Breast epithelium (tissue), 3 donors: ENCODE results near the gene KCND3.

Experiments used
- POLR2AphosphoS5 ChIP-seq, 3 donors: sonication (generic); formaldehyde crosslinking; IDR thresholded peaks; one replicate each; pipeline ENCODE4 v1.6.1; 2017; ENCODE audit warnings: antibody characterized with exemption in 3 of 3
- TF ChIP-seq, protein P1 (sequence below), 3 donors: fragments of 450-650 bp; IDR thresholded peaks; one replicate each; pipeline ENCODE4 v1.5.1; 2016 to 2017; ENCODE audit warnings: antibody characterized with exemption in 3 of 3, mild to moderate bottlenecking in 3 of 3, moderate library complexity in 3 of 3

DNA sequence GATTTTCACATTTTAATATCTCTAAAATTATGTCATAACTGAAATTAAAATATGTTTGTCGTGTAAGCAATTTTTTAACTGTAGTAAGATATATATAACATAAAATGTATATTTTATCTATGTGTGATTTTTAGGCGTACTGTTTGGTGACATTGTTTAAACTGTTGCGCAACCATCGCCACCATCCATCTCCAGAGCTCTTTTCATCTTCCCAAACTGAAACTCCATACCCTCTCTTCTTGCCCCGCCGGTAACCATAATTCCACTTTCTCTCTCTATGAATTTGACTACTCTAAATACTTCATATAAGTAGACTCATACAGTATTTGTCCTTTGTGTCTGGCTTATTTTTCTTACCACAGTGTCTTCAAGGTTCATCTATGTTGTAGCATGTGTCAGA, 167.3 kb downstream of the KCND3 start:
- TF ChIP-seq, protein P1, sequence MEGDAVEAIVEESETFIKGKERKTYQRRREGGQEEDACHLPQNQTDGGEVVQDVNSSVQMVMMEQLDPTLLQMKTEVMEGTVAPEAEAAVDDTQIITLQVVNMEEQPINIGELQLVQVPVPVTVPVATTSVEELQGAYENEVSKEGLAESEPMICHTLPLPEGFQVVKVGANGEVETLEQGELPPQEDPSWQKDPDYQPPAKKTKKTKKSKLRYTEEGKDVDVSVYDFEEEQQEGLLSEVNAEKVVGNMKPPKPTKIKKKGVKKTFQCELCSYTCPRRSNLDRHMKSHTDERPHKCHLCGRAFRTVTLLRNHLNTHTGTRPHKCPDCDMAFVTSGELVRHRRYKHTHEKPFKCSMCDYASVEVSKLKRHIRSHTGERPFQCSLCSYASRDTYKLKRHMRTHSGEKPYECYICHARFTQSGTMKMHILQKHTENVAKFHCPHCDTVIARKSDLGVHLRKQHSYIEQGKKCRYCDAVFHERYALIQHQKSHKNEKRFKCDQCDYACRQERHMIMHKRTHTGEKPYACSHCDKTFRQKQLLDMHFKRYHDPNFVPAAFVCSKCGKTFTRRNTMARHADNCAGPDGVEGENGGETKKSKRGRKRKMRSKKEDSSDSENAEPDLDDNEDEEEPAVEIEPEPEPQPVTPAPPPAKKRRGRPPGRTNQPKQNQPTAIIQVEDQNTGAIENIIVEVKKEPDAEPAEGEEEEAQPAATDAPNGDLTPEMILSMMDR (IDR thresholded peaks at IDR 0.05): no peak
- TF ChIP-seq POLR2AphosphoS5 (IDR thresholded peaks at IDR 0.05): no peak
